ENCODE data around the gene FAT2.

Gene FAT2

DNA sequence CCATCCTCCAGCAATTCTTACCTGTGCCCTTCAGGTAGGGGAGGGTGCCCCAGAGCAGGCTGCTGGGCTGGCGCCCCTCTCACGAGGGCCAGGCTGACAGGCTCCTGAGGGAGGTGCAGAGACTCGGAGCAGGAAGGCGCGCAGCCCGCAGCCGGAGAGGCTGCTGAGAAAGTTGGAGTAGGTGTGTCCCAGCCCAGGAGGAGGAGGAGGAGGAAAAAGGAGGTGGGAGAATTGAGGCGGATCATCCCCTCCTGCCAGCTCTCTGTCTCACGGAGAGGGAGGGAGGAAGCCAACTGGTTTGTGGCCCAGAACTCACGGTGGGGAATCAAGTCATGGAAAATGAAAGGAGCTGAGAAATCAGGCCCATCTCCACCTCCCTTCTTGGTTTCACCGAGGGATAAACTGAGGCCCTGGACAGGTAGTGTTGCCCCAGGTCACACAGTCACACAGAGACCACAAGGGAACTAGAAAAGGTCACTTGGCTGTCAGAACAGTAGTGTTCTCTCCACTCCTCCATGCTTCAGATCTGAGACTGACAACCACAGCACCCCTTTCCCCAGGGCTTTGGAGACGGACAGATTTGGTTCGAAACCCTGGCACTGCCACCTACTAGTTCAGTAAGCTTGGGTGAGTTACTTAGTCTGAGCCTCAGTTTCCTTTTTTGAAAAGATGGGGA lies at the start of gene FAT2:
Gene FAT2, minus strand, starts transcription at position 188 of the 676 bp plus-strand sequence. CDS start 22,400 bp downstream, outside the sequence.
- DNase-seq, result no peak

DNA sequence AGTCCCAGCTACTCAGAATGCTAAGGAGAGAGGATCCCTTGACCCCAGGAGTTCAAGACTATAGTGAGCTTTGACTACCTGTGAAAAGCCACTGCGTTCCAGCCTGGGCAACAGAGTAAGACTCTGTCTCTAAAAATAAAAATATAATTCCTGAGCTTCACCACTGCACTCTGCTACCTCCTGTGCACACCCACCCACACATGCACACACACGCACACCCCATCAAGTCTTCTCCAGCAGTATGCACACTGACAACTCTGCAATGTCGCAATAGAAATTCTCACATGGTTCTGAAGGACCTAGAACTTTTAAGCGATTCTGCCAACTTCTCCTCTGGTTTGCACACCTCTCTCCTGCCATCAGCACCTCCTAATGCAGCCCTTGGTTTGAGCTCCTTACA lies 47.5 kb upstream of the FAT2 start:
- no peak for DNase-seq

- no peak for DNase-seq
Measured at GRCh38 chr5:151637676-151638075, 46.5 kb upstream of the FAT2 start.

- DNase-seq, result no peak
Measured at GRCh38 chr5:151633892-151634291, 42.8 kb upstream of the FAT2 start.

- no peak for DNase-seq
Measured at GRCh38 chr5:151632941-151633340, 41.8 kb upstream of the FAT2 start.

DNA sequence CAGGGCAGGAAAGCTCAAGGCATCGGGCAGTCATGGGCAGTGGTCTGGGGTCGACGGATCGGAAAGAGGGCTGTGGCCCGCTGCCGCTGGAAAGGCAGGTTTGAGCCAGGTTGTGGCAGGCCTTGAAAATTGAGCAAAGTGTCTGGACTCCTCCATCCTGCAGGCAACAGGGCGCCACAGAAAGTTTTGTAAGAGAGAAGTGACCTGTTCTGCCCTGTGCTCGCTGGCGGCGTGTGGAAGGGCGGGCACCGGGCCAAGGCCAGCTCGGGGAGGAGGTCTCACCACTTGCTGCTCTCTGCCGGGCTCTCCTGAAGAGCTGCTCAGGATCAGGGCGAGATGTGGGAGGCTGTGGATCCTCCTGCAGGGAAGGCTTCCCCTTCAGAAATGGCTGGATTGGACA lies 41.4 kb upstream of the FAT2 start:
- DNase-seq, result no peak

- DNase-seq, result no peak
Measured at GRCh38 chr5:151631941-151632340, 40.8 kb upstream of the FAT2 start.

GRCh38 chr5:151630088-151630487 lies 39.0 kb upstream of the FAT2 start:
- DNase-seq, result no peak

DNA sequence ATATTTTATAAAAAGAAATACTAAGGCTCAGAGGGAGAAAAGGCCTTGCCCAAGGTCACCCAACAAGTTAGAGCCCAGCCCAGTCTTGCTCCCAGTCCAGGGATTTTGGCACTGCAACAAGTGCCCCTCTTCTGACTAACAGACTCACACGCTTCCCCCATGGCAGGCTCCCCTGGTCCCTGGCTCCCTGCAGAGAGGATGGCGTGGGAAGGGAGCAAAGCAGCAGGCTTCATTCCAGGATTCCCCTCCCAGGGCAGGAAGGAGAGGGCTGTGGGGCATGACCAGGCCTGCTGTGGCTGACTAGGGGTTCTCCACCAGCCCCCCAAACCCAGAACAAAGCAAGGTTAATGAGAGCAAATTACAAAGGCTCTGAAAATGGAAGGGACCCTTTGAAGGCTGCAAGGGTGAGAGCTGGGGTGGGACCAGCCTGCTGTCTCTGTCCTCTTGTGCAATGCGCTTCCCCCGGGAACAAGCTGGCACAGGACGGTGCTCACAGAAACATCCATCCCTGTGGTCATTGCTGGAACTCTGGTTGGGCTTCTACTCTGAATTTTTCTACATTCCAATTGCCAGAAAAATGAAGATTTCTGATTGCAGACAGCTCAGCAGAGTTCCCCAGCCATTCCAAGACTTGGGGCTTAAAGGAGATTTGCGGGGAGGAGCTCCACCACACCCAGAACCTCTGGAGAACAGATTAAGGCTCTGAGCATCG lies 37.1 kb upstream of the FAT2 start:
- no peak for DNase-seq

- no peak for DNase-seq
Measured at GRCh38 chr5:151627650-151628049, 36.5 kb upstream of the FAT2 start.

GRCh38 chr5:151625285-151625684 lies 34.2 kb upstream of the FAT2 start:
- no peak for DNase-seq

- DNase-seq, result no peak
Measured at GRCh38 chr5:151624476-151624875, 33.3 kb upstream of the FAT2 start.

DNA sequence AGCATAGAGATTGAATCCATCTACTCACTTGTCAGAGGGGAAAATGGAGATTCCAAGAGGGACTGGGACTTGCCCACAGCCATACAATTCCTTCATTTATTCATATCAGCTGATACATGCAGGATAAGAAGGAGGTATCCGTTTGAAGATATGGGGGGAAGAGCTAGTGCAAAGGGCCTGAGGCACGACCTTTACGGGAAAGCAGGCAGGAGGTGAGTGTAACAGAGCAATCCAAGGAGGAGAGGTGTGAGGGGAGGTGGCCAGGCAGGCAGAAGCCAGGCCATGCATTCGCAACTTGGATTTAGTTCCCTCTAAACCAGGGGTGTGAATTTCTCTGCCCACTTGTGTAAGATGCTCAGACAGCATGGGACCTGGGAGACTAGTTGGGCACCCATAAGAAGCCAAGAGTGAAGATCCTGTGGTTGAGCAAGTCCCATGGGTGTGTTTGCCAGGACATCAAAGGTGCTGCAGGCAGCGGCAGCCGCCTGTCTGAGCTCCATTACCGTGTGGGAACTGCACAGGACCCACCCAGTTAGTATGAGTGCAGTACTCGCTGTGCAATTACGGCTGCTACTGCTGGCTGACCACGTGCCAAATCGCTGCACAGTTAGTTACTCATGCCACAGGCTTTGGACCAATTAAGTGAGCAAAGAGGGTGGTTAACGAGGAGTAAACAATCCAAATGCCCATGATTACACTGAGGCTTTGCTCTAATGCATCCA lies 31.4 kb upstream of the FAT2 start:
- no peak for DNase-seq

- DNase-seq, result no peak
Measured at GRCh38 chr5:151620461-151620840, 29.3 kb upstream of the FAT2 start.

- no peak for DNase-seq
Measured at GRCh38 chr5:151619812-151620460, 28.8 kb upstream of the FAT2 start.

DNA sequence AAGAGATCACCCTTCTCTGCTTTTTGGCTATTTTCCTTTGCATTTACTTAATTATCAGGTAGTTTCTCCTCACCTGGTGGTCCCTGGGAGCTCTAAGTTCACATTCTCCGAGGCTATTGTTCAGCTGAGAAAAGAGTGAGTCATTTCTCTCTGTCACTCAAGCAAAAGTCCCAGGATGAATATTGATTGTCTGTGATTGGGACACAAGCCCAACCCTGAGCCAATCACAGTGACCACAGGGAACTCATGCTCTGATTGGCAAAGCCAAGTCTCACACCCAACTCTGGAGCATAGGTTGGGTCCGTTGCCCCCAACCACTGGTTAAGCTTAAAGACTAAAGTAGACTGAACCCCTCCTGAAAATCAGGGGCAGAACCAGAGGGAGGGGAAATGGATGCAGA lies 27.8 kb upstream of the FAT2 start:
- DNase-seq, result no peak

DNA sequence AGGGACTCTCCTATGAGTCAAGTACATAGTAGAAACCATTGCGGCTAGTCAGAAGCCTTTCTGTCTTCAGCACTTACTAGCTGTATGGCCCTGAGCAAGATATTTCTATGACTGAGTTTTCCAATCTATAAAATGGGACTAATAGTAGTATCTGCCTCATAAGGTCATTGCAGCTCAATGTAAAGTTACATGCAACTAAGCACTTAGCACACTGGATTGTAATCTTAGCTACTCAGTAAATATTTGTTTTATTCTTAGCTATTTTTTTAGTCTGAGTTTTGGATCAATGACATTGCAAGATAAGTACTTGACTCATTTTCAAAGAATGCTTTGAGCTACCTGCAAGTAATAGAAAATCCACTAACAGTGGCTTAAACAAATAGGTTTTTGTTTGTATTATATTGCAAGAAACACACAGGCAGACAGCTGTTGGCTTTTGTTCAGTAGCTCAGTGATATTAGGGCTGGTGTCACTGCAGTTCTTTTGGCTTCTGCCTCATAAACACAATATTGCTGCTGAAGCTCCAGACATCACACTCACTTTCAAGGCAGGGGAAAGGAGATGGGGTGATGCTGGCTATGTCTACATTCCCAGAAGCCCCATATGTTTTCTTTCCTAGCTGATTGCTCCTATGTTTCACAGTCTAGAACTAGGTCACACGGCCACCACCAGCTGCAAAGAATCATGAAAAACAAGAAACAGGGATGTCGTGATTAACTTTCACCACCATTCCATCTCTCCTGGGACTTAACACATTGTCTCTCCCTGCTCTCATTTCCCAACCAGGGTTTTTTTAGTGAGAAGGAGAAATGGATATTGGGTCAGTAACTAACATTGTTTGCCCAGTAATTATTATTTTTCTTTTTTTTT lies 26.9 kb upstream of the FAT2 start:
- DNase-seq, result no peak

- DNase-seq, result no peak
Measured at GRCh38 chr5:151617383-151617840, 26.3 kb upstream of the FAT2 start.

DNA sequence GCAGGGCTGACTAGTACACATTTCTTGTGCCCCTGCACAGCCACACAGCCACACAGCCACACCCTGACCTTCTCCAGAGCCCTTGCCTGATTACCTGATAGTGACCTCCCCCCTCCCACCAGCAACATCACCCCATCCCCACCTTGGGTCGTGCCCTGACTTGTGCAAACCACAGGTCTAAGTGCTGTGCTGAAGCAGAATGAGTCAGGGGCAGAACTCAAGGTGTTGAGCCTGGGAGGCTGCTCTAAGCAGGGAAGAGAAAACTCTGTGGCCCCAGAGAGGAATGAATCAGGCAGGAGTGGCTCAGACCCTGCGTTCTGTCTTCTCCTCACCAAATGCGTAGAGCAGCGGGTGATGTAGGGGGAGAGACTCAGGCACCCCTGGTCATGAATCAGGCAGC lies 24.3 kb upstream of the FAT2 start:
- DNase-seq, result no peak

DNA sequence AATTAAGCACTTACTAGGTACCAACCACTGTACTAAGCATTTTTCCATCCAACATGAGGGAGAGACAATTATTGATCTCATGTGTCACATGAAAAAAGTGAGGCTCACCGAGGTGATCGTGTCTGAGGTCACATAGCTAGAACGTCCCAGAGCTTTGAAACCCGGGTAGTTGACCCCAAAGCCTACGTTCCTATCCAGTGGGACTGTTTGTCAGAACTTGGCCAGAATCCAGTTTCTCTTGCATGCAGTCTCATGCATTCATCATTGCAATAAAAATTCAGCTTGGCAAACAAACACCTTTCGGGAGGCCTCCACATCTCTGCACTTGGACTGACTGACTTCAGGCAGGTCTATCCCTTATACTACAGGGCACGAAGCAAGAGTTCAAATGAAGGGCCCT lies 23.4 kb upstream of the FAT2 start:
- DNase-seq, result no peak

GRCh38 chr5:151612689-151613427 lies 21.7 kb upstream of the FAT2 start:
- DNase-seq, result peak; percentile 30
